KMS-11 (cell line): Measurements from ENCODE around the gene RNU6-9.
A peak's percentile ranks its signal among the peaks of the same experiment; 100 is the strongest.

ENCODE experiments used
- H2AFZ ChIP-seq: fragments of 200-600 bp; sonication (generic); 2 replicates; pipeline ENCODE4 v1.6.1; 2016; ENCODE audit warnings: antibody characterized with exemption, mixed run types, low read depth
- H3K27ac ChIP-seq: fragments of 200-600 bp; sonication (generic); 2 replicates; pipeline ENCODE4 v1.6.1; 2016; ENCODE audit warnings: mild to moderate bottlenecking, mixed run types
- H3K27me3 ChIP-seq: fragments of 200-600 bp; sonication (generic); 2 replicates; pipeline ENCODE4 v1.6.1; 2017; ENCODE audit warnings: mild to moderate bottlenecking, low read depth, mixed run types, moderate library complexity; ENCODE audit not compliant: insufficient read depth
- H3K36me3 ChIP-seq: fragments of 200-600 bp; sonication (generic); 2 replicates; pipeline ENCODE4 v1.6.1; 2017; ENCODE audit warnings: mild to moderate bottlenecking, mixed run types; ENCODE audit not compliant: insufficient read depth
- H3K4me1 ChIP-seq: fragments of 200-600 bp; sonication (generic); 2 replicates; pipeline ENCODE4 v1.6.1; 2016; ENCODE audit warnings: mild to moderate bottlenecking, low read depth, mixed run types; ENCODE audit not compliant: poor library complexity, severe bottlenecking
- H3K4me2 ChIP-seq: fragments of 200-600 bp; sonication (generic); 2 replicates; pipeline ENCODE4 v1.7.0; 2016; ENCODE audit warnings: mild to moderate bottlenecking, mixed run types
- H3K4me3 ChIP-seq: fragments of 200-600 bp; sonication (generic); IDR thresholded peaks from 2 replicates; pipeline ENCODE4 v1.6.1; 2017; ENCODE audit warnings: low read depth, low read length, mixed read lengths; ENCODE audit not compliant: insufficient read depth
- H3K79me2 ChIP-seq: fragments of 200-600 bp; sonication (generic); 2 replicates; pipeline ENCODE4 v1.6.1; 2016; ENCODE audit warnings: low read depth, mixed run types; ENCODE audit not compliant: insufficient read depth
- H3K9ac ChIP-seq: fragments of 200-600 bp; sonication (generic); 2 replicates; pipeline ENCODE4 v1.6.1; 2016; ENCODE audit warnings: mild to moderate bottlenecking, mixed run types
- H4K20me1 ChIP-seq: fragments of 200-600 bp; sonication (generic); 2 replicates; pipeline ENCODE4 v1.6.1; 2016; ENCODE audit warnings: mild to moderate bottlenecking, mixed run types; ENCODE audit not compliant: insufficient read depth
- TF ChIP-seq, protein P1 (sequence below): fragments of 200-600 bp; sonication (generic); conservative IDR thresholded peaks from 2 replicates; pipeline ENCODE4 v1.6.1; 2017; ENCODE audit warnings: low read depth, mild to moderate bottlenecking, antibody characterized with exemption, low read length, moderate library complexity, mixed read lengths

The RNU6-9 gene

DNA sequence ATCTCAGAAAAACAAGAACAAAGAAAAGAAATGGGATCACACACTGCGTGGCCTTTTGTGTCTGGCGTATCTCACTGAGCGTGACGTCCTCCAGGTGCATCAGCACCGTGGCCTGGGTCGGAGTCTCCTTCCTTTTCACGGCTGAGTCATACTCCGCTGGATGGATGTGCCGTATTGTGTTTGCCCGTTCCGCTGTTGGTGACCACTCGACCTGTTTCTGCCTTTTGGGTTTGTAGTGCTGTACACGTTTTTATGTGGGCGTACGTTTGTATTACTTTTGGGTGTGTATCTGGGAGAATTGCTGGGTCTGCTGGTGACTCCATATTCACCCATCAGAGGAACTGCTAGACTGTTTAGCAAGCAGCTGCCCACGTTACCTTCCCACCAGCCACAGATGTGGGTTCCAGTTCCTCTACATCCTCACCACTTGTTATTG, 44.0 kb downstream of the RNU6-9 start:
- Histone ChIP-seq H3K9ac (no peak overlapping the region), H3K79me2 (no peaks in the 10 kb centered on the region), H3K36me3 (no peaks in the 10 kb centered on the region), H3K4me2 (no peak overlapping the region), H2AFZ (no peak overlapping the region), H3K27me3 (no peaks in the 10 kb centered on the region), H3K27ac (no peak overlapping the region), H3K4me3 (no peak overlapping the region), H4K20me1 (no peaks in the 10 kb centered on the region), H3K4me1 (peaks cover 15% of the 10 kb centered on the region)
- TF ChIP-seq, protein P1, sequence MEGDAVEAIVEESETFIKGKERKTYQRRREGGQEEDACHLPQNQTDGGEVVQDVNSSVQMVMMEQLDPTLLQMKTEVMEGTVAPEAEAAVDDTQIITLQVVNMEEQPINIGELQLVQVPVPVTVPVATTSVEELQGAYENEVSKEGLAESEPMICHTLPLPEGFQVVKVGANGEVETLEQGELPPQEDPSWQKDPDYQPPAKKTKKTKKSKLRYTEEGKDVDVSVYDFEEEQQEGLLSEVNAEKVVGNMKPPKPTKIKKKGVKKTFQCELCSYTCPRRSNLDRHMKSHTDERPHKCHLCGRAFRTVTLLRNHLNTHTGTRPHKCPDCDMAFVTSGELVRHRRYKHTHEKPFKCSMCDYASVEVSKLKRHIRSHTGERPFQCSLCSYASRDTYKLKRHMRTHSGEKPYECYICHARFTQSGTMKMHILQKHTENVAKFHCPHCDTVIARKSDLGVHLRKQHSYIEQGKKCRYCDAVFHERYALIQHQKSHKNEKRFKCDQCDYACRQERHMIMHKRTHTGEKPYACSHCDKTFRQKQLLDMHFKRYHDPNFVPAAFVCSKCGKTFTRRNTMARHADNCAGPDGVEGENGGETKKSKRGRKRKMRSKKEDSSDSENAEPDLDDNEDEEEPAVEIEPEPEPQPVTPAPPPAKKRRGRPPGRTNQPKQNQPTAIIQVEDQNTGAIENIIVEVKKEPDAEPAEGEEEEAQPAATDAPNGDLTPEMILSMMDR = no peak

GRCh38 chr19:938233-938923, 45.1 kb downstream of the RNU6-9 start:
- H4K20me1 ChIP-seq = no peaks in the 10 kb centered on the region
- no peak overlapping the region for H3K9ac ChIP-seq
- H3K4me1 ChIP-seq = peaks cover 15% of the 10 kb centered on the region
- no peak overlapping the region for H3K27ac ChIP-seq
- H3K27me3 ChIP-seq = no peaks in the 10 kb centered on the region
- no peaks in the 10 kb centered on the region for H3K79me2 ChIP-seq
- H3K36me3 ChIP-seq = no peaks in the 10 kb centered on the region
- no peak overlapping the region for H2AFZ ChIP-seq
- TF ChIP-seq, protein P1 = no peak
- H3K4me3 ChIP-seq = no peak overlapping the region
- no peak overlapping the region for H3K4me2 ChIP-seq

DNA sequence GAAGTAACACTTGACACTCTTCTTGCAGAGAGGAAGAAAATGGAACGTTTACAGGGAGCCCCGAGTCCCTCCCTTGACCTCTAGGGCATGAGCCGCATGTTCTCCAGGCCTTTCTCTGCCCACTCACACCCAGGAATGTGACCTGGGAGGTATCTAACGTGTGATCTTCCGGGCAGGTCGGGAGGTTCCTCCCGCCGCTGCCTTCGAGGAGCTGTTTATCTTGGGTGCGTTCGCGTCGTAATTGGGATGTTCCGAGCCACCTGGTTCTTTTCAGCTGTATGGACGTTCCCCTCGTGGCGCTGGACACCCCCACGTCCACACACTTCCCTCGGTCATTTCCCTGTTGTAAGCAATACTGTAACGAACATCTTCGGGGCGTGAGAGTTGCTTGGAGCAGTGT, 46.2 kb downstream of the RNU6-9 start:
- H2AFZ ChIP-seq = no peak overlapping the region
- H3K79me2 ChIP-seq = no peaks in the 10 kb centered on the region
- H3K36me3 ChIP-seq = no peaks in the 10 kb centered on the region
- H3K4me1 ChIP-seq = peaks cover 15% of the 10 kb centered on the region
- no peak overlapping the region for H3K4me3 ChIP-seq
- TF ChIP-seq, protein P1 = no peak
- no peaks in the 10 kb centered on the region for H3K27me3 ChIP-seq
- no peak overlapping the region for H3K9ac ChIP-seq
- H3K27ac ChIP-seq = no peak overlapping the region
- no peak overlapping the region for H3K4me2 ChIP-seq
- H4K20me1 ChIP-seq = no peaks in the 10 kb centered on the region

DNA sequence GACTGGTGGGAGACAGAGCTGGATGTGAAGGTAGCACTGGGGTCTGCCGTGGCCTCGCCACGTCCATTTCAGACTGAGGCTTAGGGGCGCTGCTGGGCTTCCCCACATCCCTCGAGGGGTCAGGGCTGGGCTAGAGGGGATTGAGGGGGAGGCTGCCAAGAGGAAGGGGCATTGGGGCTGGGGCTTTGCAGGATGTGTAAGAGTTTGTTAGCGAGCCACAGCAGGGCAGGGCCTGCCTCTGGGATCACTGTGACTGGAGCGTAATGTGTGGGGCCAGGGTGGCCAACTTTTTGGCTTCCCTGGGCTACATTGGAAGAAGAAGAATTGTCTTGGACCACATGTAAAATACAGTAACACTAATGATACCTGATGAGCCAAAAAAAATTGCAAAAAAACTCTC, 46.6 kb downstream of the RNU6-9 start:
- TF ChIP-seq, protein P1 = no peak
- H3K4me2 ChIP-seq = peak overlapping the region; percentile 43; the same call in 1 of the 2 replicates
- no peaks in the 10 kb centered on the region for H4K20me1 ChIP-seq
- peak overlapping the region; percentile 43; the same call in 1 of the 2 replicates for H3K27ac ChIP-seq
- H3K36me3 ChIP-seq = no peaks in the 10 kb centered on the region
- no peak overlapping the region for H3K9ac ChIP-seq
- H3K4me3 ChIP-seq = no peak overlapping the region
- H2AFZ ChIP-seq = no peak overlapping the region
- no peaks in the 10 kb centered on the region for H3K27me3 ChIP-seq
- H3K4me1 ChIP-seq = peaks cover 15% of the 10 kb centered on the region
- no peaks in the 10 kb centered on the region; the same call in 1 of the 2 replicates for H3K79me2 ChIP-seq
